HEK293 (cell line): ENCODE data around the gene GRM4.

Experiments
- CTCF ChIA-PET: fragments of 350-600 bp; formaldehyde crosslinking; extraction: SDS; loops from one replicate; lab custom pipeline; 2021; ENCODE audit warnings: antibody characterized with exemption; lab: Yijun Ruan, JAX
- POLR2A ChIA-PET: fragments of 300-600 bp; formaldehyde crosslinking; extraction: SDS; loops from one replicate; lab custom pipeline; 2020; ENCODE audit warnings: antibody characterized with exemption, inconsistent platforms; lab: Yijun Ruan, JAX
- H3K27ac ChIP-seq: fragments of 200-500 bp; sonication (Bioruptor generic); 2 replicates; pipeline ENCODE4 v1.5.1; 2014; ENCODE audit warnings: low read depth, low read length, control low read depth, inconsistent platforms; ENCODE audit errors: extremely low read depth
- H3K36me3 ChIP-seq, 2 experiments: fragments of 200-500 bp in 1 of 2; sonication (Bioruptor generic) in 1 of 2; 1 replicate in 1 of 2; 2 replicates in 1 of 2; pipeline ENCODE4 v1.5.1; 2014 to 2017; ENCODE audit warnings: inconsistent platforms in 2 of 2, low read length in 2 of 2; ENCODE audit not compliant: control insufficient read depth in 2 of 2, insufficient read depth in 1 of 2
- H3K4me1 ChIP-seq: fragments of 200-500 bp; sonication (Bioruptor generic); 2 replicates; pipeline ENCODE4 v1.5.1; 2014; ENCODE audit warnings: mild to moderate bottlenecking, low read length, inconsistent platforms; ENCODE audit not compliant: control insufficient read depth, insufficient read depth
- H3K4me3 ChIP-seq: 2 replicates; pipeline ENCODE4 v1.5.1; 2011; ENCODE audit warnings: low read depth, mild to moderate bottlenecking, control low read depth, low read length, moderate library complexity
- H3K9me3 ChIP-seq: fragments of 200-500 bp; sonication (Bioruptor generic); 2 replicates; pipeline ENCODE4 v1.5.1; 2014; ENCODE audit warnings: low read depth, low read length, inconsistent platforms; ENCODE audit not compliant: control insufficient read depth, insufficient read depth
- CTCF ChIP-seq: fragments of 450-650 bp; formaldehyde crosslinking; IDR thresholded peaks from 2 replicates; pipeline ENCODE4 v1.5.1; 2016; ENCODE audit warnings: missing biosample characterization, missing genetic modification characterization
- GLIS1 ChIP-seq: fragments of 450-650 bp; formaldehyde crosslinking; IDR thresholded peaks from 2 replicates; pipeline ENCODE4 v1.5.1; 2016; ENCODE audit warnings: missing biosample characterization, missing genetic modification characterization
- MYNN ChIP-seq: fragments of 450-650 bp; formaldehyde crosslinking; IDR thresholded peaks from 2 replicates; pipeline ENCODE4 v1.5.1; 2016; ENCODE audit warnings: missing biosample characterization, missing genetic modification characterization, borderline replicate concordance
- MZF1 ChIP-seq: fragments of 450-650 bp; formaldehyde crosslinking; IDR thresholded peaks from 2 replicates; pipeline ENCODE4 v1.5.1; 2017; ENCODE audit warnings: missing biosample characterization, missing genetic modification characterization, borderline replicate concordance
- SCRT2 ChIP-seq: fragments of 450-650 bp; formaldehyde crosslinking; IDR thresholded peaks from 2 replicates; pipeline ENCODE4 v1.5.1; 2016; ENCODE audit warnings: missing biosample characterization, missing genetic modification characterization
- SP7 ChIP-seq: fragments of 450-650 bp; formaldehyde crosslinking; IDR thresholded peaks from 2 replicates; pipeline ENCODE4 v1.5.1; 2016; ENCODE audit warnings: missing biosample characterization, missing genetic modification characterization
- ZBTB48 ChIP-seq: fragments of 450-650 bp; formaldehyde crosslinking; IDR thresholded peaks from 2 replicates; pipeline ENCODE4 v1.5.1; 2016; ENCODE audit warnings: missing biosample characterization, missing genetic modification characterization
- ZBTB7A ChIP-seq: fragments of 450-650 bp; formaldehyde crosslinking; IDR thresholded peaks from 2 replicates; pipeline ENCODE4 v1.5.1; 2016; ENCODE audit warnings: low read depth, missing biosample characterization, missing genetic modification characterization
- ZBTB8A ChIP-seq: fragments of 450-650 bp; formaldehyde crosslinking; IDR thresholded peaks from 2 replicates; pipeline ENCODE4 v1.5.1; 2016; ENCODE audit warnings: missing biosample characterization, missing genetic modification characterization
- ZIC2 ChIP-seq: fragments of 450-650 bp; formaldehyde crosslinking; IDR thresholded peaks from 2 replicates; pipeline ENCODE4 v1.5.1; 2016; ENCODE audit warnings: missing biosample characterization, missing genetic modification characterization
- ZNF223 ChIP-seq: fragments of 450-650 bp; formaldehyde crosslinking; IDR thresholded peaks from 2 replicates; pipeline ENCODE4 v1.5.1; 2016; ENCODE audit warnings: missing biosample characterization, missing genetic modification characterization
- ZNF335 ChIP-seq: fragments of 450-650 bp; formaldehyde crosslinking; conservative IDR thresholded peaks from 2 replicates; pipeline ENCODE4 v1.5.1; 2016; ENCODE audit warnings: missing biosample characterization, missing genetic modification characterization
- ZNF341 ChIP-seq: fragments of 450-650 bp; formaldehyde crosslinking; IDR thresholded peaks from 2 replicates; pipeline ENCODE4; 2016; ENCODE audit warnings: low read depth, missing biosample characterization, missing genetic modification characterization
- ZNF37A ChIP-seq: fragments of 450-650 bp; IDR thresholded peaks from 2 replicates; pipeline ENCODE4 v1.5.1; 2018; ENCODE audit warnings: missing biosample characterization, missing genetic modification characterization
- ZNF391 ChIP-seq: fragments of 450-650 bp; formaldehyde crosslinking; IDR thresholded peaks from 2 replicates; pipeline ENCODE4 v1.5.1; 2016; ENCODE audit warnings: low read depth, missing biosample characterization, missing genetic modification characterization, borderline replicate concordance
- ZNF48 ChIP-seq: fragments of 450-650 bp; formaldehyde crosslinking; IDR thresholded peaks from 2 replicates; pipeline ENCODE4 v1.5.1; 2016; ENCODE audit warnings: missing biosample characterization, missing genetic modification characterization
- ZNF521 ChIP-seq: fragments of 450-650 bp; formaldehyde crosslinking; IDR thresholded peaks from 2 replicates; pipeline ENCODE4 v1.5.1; 2017; ENCODE audit warnings: missing biosample characterization, mild to moderate bottlenecking, missing genetic modification characterization
- ZNF621 ChIP-seq: fragments of 450-650 bp; formaldehyde crosslinking; IDR thresholded peaks from 2 replicates; pipeline ENCODE4 v1.5.1; 2017; ENCODE audit warnings: missing biosample characterization, missing genetic modification characterization
- ZNF654 ChIP-seq: fragments of 450-650 bp; formaldehyde crosslinking; IDR thresholded peaks from 2 replicates; pipeline ENCODE4 v1.5.1; 2016; ENCODE audit warnings: low read depth, missing biosample characterization, missing genetic modification characterization
- ZSCAN30 ChIP-seq: fragments of 450-650 bp; IDR thresholded peaks from 2 replicates; pipeline ENCODE4 v1.5.1; 2018; ENCODE audit warnings: missing biosample characterization, mild to moderate bottlenecking, missing genetic modification characterization, moderate library complexity
- TF ChIP-seq, protein P1 (sequence below): IDR thresholded peaks from 2 replicates; pipeline ENCODE4 v1.6.1; 2011; ENCODE audit warnings: mild to moderate bottlenecking, low read depth, low read length, borderline replicate concordance
- TF ChIP-seq, protein P2 (sequence below): fragments of 450-650 bp; formaldehyde crosslinking; IDR thresholded peaks from 2 replicates; pipeline ENCODE4 v1.5.1; 2016; ENCODE audit warnings: missing biosample characterization, missing genetic modification characterization

The GRM4 gene

GRCh38 chr6:34027939-34028441, 117.9 kb downstream of the GRM4 start:
- ChIA-PET POLR2A (interaction anchor here (1.3 to 1.6 kb wide), 4 partner anchors 10 to 316 kb away, joined by 3 to 4 read pairs (median 3); partner anchors contain the start of gene UQCC2), CTCF (interaction anchor here (0.5 to 8.1 kb wide), 41 partner anchors 8 to 987 kb away, joined by 3 to 80 read pairs (median 4); partner anchors contain the start of genes IP6K3 and UQCC2)
- TF ChIP-seq MYNN (tag by site-specific recombination): no peak
- TF ChIP-seq, protein P1, sequence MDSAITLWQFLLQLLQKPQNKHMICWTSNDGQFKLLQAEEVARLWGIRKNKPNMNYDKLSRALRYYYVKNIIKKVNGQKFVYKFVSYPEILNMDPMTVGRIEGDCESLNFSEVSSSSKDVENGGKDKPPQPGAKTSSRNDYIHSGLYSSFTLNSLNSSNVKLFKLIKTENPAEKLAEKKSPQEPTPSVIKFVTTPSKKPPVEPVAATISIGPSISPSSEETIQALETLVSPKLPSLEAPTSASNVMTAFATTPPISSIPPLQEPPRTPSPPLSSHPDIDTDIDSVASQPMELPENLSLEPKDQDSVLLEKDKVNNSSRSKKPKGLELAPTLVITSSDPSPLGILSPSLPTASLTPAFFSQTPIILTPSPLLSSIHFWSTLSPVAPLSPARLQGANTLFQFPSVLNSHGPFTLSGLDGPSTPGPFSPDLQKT: no peak
- no peak for TF ChIP-seq ZNF335 (tag by site-specific recombination)
- no peak for TF ChIP-seq MZF1
- no peaks in the 10 kb centered on the region for H3K9me3 ChIP-seq
- no peaks in the 10 kb centered on the region for H3K36me3 ChIP-seq
- no peaks in the 10 kb centered on the region for H3K4me1 ChIP-seq
- no peak overlapping the region for H3K27ac ChIP-seq
- H3K4me3 ChIP-seq: no peak overlapping the region

- TF ChIP-seq ZBTB8A (tag by site-specific recombination) (0 out of 2 replicates have a peak, but pooled peaks have one; percentile 42), ZNF621 (tag by site-specific recombination) (no peak), ZNF341 (peak; percentile 56; the same call in 1 of the 2 replicates), SCRT2 (tag by site-specific recombination) (no peak), ZNF391 (tag by site-specific recombination) (no peak), ZBTB7A (no peak), ZNF48 (no peak), ZNF521 (no peak), GLIS1 (no peak), ZNF223 (peak; percentile 94), ZBTB48 (tag by site-specific recombination) (peak; percentile 57; the same call in 1 of the 2 replicates), CTCF (tag by site-specific recombination) (peak; percentile 54), ZNF654 (tag by site-specific recombination) (peak; percentile 39), ZNF37A (no peak), ZIC2 (tag by site-specific recombination) (peak; percentile 59), ZSCAN30 (0 out of 2 replicates have a peak, but pooled peaks have one; percentile 42), SP7 (tag by site-specific recombination) (0 out of 2 replicates have a peak, but pooled peaks have one; percentile 11)
- TF ChIP-seq, protein P2, sequence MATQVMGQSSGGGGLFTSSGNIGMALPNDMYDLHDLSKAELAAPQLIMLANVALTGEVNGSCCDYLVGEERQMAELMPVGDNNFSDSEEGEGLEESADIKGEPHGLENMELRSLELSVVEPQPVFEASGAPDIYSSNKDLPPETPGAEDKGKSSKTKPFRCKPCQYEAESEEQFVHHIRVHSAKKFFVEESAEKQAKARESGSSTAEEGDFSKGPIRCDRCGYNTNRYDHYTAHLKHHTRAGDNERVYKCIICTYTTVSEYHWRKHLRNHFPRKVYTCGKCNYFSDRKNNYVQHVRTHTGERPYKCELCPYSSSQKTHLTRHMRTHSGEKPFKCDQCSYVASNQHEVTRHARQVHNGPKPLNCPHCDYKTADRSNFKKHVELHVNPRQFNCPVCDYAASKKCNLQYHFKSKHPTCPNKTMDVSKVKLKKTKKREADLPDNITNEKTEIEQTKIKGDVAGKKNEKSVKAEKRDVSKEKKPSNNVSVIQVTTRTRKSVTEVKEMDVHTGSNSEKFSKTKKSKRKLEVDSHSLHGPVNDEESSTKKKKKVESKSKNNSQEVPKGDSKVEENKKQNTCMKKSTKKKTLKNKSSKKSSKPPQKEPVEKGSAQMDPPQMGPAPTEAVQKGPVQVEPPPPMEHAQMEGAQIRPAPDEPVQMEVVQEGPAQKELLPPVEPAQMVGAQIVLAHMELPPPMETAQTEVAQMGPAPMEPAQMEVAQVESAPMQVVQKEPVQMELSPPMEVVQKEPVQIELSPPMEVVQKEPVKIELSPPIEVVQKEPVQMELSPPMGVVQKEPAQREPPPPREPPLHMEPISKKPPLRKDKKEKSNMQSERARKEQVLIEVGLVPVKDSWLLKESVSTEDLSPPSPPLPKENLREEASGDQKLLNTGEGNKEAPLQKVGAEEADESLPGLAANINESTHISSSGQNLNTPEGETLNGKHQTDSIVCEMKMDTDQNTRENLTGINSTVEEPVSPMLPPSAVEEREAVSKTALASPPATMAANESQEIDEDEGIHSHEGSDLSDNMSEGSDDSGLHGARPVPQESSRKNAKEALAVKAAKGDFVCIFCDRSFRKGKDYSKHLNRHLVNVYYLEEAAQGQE (tag by site-specific recombination): no peak
- Histone ChIP-seq H3K36me3 (no peaks in the 10 kb centered on the region), H3K4me3 (no peak overlapping the region), H3K27ac (no peak overlapping the region), H3K4me1 (no peaks in the 10 kb centered on the region), H3K9me3 (no peaks in the 10 kb centered on the region)
- ChIA-PET CTCF (interaction anchor here (0.5 to 8.1 kb wide), 49 partner anchors 8 to 987 kb away, joined by 3 to 80 read pairs (median 4); partner anchors contain the start of genes IP6K3 and UQCC2), POLR2A (interaction anchor here (1.3 to 1.6 kb wide), 4 partner anchors 9 to 316 kb away, joined by 3 to 4 read pairs (median 3); partner anchors contain the start of gene UQCC2)
Observed at GRCh38 chr6:34027445-34027936, 118.4 kb downstream of the GRM4 start.
